Measurements from ENCODE around the gene PCNX1. TPM values are rescaled to one million over a fixed set of nuclear protein-coding genes. Genes with fewer than 3 reads are reported as not detected.
"Not testable (repeated sequence)": the region's sequence is repeated elsewhere in the genome, so short reads cannot be mapped to it uniquely, and the experiment has no call there.

The PCNX1 gene
- total RNA-seq, 1 donor from 2014 or later = 89.0 TPM

DNA sequence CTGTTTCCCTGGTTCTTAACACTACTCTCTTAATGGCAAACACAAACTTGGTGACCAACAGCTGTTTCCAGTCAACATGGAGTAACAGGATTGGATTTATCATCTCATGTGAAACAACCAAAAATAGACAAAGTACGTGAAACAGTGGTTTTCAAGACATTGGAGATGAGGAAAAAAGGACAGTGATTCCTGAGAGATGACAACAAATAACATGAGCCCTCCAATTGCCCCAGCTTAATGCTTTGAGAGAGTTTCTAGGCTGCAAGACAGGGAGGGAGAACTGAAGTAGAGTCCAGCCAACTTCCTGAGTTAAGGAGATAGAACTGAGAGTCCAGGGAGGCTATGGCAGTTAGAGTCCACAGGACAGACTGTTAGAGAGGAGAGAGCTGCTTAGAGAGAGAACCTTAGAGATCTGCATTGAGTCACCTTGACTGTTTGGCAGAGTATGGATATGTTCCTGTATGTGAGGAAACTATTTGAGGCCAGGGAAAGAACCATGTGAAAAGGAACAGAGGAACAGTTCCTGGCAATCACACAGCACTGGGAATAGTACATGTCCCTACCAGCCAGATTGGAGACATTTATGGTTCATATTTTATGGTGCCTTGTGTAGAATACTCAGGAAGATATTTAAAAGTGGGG is 106.4 kb downstream of the PCNX1 start:
- no peak for DNase-seq (ENCODE audit: low spot score)

DNA sequence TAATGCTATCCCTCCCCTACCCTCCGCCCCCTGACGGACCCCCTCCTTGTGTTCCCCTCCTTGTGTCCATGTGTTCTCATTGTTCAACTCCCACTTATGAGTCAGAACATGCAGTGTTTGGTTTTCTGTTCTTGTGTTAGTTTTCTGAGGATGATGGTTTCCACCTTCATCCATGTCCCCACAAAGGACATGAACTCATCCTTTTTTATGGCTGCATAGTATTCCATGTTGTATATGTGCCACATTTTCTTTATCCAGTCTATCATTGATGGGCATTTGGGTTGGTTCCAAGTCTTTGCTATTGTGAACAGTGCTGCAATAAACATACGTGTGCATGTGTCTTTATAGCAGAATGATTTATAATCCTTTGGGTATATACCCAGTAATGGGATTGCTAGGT is 112.7 kb downstream of the PCNX1 start:
- DNase-seq (ENCODE audit: low spot score) = not testable (repeated sequence)

DNA sequence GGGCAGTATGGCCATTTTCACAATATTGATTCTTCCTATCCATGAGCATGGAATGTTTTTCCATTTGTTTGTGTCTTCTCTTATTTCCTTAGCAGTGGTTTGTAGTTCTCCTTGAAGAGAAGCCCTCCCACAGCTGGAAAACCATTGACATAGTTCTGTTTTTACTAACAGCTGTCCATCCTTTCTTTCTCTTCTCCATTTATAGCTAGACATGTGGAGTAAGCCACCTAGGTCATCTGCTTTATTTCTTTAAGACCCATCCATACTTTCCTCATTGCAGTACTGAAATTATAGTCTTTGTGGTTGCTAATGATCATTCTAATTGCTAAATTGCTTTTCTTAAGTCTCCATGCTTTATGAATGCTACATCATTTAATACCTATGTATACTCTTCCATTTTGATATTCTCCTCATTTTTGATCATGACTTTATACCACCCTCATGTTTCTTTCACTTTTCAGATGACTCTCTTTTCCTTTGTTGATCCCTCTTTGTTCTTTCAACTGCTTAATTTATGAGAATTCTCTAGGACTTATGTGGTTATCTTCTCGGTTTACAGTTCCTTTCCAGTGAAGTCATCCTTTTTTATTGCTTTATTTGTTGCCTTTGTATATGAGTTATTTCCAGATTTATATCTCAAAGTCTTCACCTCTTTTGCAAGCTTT is 114.2 kb downstream of the PCNX1 start:
- no peak for DNase-seq (ENCODE audit: low spot score)

DNA sequence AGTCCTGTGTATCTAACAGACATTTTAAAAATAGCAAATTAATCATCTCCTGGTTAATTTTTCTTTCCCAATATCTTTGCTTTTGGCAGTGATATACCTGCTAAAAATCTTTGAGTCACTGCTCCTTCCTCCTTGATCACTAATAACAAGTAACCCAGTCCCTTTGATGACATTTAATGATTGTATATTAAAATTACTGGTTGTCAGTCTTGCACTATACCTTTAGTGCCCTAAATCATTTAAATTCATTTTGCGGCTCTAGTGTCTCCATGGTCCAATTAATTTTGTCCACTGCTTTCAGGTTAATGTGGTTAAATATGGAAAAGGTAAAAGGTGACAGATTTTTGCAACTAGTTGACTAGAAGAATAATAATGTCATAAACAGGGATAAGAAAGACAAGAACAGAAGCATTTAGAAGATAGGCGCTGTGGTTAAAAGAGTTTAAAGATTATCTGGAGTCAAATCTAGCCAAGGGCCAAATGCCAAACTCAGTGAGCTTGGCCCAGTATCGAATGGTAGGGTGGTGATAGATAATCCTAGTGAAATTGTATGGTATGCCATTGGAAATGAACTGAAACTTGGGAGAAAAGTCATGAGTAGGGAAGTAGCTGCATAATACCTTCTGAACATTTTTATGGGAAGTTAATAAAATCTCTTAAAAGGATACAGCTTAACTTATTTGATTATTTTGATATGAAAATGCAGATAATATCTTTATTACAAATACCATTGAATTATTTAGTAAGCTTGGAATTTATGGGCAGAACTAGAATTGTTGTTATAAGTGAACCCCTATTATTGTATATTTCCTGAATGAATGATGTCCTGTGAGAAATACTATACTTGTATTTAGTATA is 115.0 kb downstream of the PCNX1 start:
- no peak for DNase-seq (ENCODE audit: low spot score)

DNA sequence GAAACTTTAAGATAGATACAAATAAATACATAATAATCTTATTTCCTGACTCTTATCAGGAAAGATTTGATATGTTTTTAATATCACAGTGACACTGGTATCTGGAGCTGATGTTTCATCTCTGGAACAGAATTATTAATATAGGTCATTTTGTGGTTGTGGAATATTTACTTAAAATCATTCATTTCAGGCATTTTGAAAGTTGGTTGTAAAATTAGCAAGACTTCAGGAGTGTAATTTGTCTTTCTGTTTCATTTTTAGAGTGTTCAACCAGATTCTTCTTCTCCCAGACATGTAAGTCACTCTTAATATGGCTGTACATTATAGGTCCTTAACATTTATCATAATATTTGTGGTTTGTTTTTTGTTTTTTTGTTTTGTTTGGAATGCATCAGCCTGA is 115.7 kb downstream of the PCNX1 start:
- no peak for DNase-seq (ENCODE audit: low spot score)

DNA sequence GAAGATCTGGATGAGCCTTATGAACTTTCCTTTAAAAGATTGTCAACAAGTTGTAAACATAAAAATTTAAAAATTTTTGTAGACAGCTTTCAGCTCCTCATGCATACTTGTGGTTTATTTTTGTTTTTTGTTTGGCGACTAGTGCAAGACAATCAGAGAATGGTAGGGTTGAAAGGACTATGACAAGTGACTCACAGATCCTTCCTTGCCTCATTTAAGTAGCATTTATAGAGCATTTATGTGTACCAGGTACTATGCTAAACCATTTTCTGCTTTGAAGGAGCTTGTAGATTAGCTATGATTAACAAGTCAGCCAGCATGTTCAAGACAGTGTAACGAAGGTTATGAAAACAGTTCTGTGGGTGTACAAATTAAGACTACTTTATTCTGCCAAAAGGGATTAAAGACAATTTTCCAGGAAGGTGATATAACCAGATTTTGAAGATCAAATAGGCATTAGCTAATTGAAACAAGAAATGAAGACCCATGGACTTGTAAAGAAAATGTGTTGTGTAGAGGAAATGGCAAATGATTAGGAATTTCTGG is 122.0 kb downstream of the PCNX1 start:
- DNase-seq (ENCODE audit: low spot score) = no peak

GRCh38 chr14:71031000-71031399 is 123.7 kb downstream of the PCNX1 start:
- no peak for DNase-seq (ENCODE audit: low spot score)

DNA sequence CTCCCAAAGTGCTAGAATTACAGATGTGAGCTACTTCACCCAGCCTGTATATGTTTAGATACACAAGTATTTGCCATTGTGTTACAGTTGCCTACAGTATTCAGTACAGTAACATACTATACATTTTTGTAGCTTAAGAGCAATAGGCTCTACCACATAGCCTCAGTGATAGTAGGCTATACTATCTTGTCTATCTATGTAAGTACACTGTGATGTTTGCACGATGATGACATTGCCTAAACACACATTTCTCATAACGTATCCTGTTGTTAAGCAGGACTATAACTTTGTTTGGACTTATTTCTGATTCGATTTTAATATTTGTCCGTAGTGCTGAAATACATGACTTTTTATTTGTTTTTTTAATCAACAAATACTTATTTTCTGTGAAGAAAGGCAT is 129.2 kb downstream of the PCNX1 start:
- DNase-seq (ENCODE audit: low spot score) = no peak

GRCh38 chr14:71048393-71048792 is 141.1 kb downstream of the PCNX1 start:
- no peak for DNase-seq (ENCODE audit: low spot score)

DNA sequence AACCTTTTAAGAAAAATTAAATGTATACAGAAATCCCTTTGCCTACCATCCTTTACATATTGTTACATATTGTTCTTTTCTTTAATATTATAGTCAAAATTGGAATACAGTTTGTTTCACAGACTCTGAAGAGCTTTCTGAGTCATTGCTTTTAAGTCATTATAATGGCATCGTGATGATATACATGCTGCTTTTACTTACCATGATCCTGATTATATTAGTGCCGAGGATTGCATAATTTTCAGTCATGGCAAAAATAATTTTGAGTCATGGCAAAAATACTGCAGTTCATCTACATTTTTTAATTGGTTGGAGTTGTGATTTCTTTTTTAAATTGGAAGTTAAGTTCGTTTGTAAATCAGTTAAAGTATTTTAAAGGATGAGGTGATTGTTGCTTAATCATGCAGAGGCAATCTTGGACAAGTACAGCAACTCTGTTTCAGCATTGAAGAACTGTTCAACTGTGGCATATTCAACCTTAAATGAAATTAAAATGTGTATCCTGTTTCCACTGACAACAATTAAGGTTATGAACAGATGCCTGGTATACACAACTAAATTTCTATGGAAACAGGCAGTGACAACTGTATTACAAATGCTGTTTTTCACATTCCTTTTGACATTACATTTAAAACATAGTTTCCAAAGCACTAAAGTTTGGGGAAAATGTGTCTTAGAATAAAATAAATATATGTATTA is 142.3 kb downstream of the PCNX1 start:
- DNase-seq (ENCODE audit: low spot score) = no peak

GRCh38 chr14:71050227-71050823 is 143.1 kb downstream of the PCNX1 start:
- DNase-seq (ENCODE audit: low spot score) = no peak

- no peak for DNase-seq (ENCODE audit: low spot score)
Observed at GRCh38 chr14:71054706-71055105, 147.4 kb downstream of the PCNX1 start.

DNA sequence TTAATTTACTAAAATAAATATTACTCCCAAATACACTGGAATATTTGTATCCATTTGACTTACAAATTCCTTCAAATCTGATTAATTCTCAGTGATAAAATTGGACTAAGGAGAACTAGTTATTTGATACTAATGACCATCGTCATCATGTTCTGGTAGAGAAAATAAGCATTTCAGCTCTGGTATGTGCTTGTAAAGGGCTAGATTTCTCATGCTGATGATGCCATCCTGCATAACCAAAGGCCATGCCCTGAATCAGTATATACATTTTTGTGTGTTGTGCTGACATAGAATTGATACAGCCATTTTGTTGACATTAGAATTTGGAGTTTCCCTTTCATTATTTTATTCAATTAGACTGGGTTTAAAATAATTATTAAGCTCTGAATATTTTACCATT is 148.9 kb downstream of the PCNX1 start:
- DNase-seq (ENCODE audit: low spot score) = no peak

DNA sequence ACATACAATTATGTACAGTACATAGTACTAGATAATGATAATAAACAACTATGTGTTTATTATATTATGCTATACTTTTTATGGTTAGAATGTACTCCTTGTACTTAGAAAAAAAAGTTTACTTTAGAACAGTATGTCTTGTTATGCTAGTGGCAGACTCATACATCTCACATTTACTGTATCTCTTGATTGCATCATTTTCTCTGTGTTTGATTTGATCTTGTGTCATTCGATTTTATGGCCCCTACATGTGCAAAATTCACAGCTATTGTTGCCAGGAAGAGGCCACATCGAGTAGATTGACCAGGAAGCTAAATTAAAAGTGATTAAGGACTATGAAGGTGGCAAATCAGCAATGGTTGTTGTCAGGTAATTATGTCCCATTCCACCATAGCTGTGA is 153.0 kb downstream of the PCNX1 start:
- DNase-seq (ENCODE audit: low spot score) = no peak

- DNase-seq (ENCODE audit: low spot score) = no peak
Observed at GRCh38 chr14:71060825-71061455, 153.7 kb downstream of the PCNX1 start.

DNA sequence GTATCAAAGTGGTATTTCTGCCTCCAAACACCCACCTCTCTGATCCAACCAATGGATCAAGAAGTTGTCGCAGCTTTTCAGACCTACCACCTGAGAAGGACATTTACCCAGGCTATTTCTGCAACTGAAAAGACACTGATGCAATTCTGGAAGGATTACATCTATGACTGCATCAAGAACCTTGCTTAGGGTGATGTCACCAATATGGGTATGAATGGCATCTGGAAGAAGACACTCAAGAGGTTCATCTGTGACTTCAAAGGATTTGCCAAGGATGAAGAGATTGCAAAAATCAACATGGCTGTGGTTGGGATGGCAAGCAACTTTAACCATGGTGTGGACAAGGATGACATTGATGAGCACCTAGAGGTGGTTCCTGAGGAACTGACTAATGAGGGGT is 154.2 kb downstream of the PCNX1 start:
- no peak for DNase-seq (ENCODE audit: low spot score)

DNA sequence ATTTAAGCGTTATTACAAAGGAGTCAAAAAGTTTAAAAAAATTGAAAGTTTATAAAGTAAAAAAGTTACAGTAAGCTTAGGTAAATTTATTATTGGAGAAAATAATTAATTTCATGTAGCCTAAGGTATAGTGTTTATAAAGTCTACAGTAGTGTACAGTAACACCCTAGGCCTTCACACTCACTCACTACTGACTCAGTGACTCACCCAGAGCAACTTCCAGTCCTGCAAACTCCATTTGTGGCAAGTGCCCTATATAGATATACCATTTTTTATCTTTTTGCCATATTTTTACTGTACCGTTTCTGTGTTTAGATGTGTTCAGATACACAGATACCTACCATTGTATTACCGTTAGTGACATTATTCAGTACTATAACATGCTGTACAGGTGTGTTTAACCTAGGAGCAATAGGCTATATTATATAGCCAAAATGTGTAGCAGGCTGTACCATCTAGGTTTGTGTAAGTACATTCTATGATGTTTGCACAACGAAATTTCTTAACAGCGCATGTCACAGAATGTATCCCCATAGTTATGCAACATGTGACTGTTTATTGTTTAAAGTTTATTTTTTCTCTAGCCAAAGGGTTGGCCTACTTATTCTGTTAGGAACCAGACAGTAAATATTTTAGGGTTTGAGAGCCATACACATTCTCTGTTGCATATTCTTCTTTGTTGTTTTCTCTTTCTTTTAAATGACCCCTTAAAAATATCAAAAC is 155.5 kb downstream of the PCNX1 start:
- no peak for DNase-seq (ENCODE audit: low spot score)

GRCh38 chr14:71063351-71063750 is 156.1 kb downstream of the PCNX1 start:
- no peak for DNase-seq (ENCODE audit: low spot score)

GRCh38 chr14:71064747-71065146 is 157.5 kb downstream of the PCNX1 start:
- DNase-seq (ENCODE audit: low spot score) = not testable (repeated sequence)

- DNase-seq (ENCODE audit: low spot score) = no peak
Observed at GRCh38 chr14:71070169-71070568, 162.9 kb downstream of the PCNX1 start.
